Measurements from ENCODE around the gene DRD4.

Gene DRD4

GRCh38 chr11:636511-637332, at the start of gene DRD4:
Gene DRD4 (plus strand): TSS chr11:637269. CDS start chr11:637305, 36 bp downstream.
- DNase-seq = no peak

GRCh38 chr11:587546-587945, 49.5 kb upstream of the DRD4 start:
- no peak for DNase-seq

- DNase-seq = no peak
Measured at GRCh38 chr11:587978-588380, 49.1 kb upstream of the DRD4 start.

GRCh38 chr11:589798-590197, 47.3 kb upstream of the DRD4 start:
- no peak for DNase-seq

DNA sequence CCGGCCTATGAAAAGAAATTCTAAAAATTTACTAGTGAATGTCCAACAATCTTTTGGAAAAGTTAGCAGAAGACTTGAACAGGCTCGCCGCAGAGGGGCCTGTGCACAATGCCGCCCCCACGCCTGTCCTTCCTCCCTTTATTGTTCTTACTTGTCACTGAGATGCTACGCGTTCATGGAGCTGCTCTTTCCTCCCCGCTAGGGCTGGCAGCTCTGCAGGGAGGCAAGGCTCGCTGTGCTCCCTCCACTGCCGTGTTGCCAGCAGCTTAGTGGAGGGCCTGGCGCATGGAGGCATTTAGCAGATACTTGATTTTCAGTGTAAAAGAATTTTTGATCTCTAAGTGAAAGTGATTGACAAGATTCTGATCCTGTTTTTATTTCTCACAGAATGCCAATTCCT, 46.1 kb upstream of the DRD4 start:
- no peak for DNase-seq

DNA sequence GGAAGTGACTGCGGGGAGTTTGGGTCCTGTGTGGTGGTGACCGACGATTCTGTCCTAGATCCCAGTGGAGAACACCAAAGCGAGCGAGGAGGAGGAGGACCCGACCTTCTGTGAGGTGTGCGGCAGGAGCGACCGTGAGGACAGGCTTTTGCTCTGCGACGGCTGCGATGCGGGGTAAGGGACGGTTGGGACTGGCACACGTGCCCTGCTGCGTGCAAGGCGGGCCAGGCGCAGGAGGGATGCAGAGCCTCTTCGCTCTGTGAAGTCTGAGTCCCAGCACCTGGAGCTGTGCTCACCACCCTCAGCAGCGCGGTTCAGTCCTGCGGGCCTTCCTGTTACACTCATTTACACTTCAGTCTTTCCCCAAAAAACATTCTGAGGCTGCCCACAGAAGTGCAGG, 44.6 kb upstream of the DRD4 start:
- no peak for DNase-seq

- DNase-seq = no peak
Measured at GRCh38 chr11:592918-593317, 44.2 kb upstream of the DRD4 start.

GRCh38 chr11:593347-593746, 43.7 kb upstream of the DRD4 start:
- DNase-seq = no peak

DNA sequence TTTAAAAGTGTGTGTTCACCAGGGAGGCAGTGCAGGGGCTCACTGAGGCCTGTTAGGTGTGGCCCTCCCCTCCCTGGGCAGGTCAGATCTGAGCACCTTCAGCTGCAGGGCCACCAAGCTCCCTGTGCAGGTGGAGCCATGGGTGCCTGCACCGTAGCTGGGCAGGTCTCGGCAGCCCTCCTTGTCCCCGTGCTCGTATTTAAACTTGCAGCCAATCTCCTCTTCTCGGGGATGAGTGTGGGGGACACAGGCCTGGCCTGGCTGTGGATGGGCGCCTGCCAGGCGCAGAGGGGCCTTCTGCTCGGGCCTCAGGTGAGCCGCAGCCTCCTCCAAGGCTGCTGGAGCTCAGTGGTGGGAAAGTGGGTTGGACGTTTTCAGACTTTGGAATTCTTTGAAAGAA, 41.7 kb upstream of the DRD4 start:
- DNase-seq = no peak

DNA sequence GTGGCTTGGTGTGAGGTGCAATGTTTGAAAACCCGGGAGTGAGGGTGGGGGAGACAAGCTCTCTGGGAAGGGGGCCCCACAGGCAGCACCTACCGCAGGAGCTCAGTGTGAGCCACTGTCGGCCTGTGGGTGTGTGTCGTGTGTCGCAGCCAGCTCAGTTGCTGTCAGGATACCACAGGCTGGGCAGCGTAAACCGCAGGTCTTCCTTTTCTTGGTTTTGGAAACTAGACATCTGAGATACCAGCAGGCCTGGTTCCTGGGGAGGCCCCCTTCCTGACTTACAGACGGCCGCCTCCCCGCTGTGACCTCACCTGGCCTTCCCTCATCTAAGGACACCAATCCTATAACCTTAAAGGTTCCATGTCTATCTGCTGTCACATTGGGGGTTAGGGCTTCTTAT, 40.7 kb upstream of the DRD4 start:
- no peak for DNase-seq

DNA sequence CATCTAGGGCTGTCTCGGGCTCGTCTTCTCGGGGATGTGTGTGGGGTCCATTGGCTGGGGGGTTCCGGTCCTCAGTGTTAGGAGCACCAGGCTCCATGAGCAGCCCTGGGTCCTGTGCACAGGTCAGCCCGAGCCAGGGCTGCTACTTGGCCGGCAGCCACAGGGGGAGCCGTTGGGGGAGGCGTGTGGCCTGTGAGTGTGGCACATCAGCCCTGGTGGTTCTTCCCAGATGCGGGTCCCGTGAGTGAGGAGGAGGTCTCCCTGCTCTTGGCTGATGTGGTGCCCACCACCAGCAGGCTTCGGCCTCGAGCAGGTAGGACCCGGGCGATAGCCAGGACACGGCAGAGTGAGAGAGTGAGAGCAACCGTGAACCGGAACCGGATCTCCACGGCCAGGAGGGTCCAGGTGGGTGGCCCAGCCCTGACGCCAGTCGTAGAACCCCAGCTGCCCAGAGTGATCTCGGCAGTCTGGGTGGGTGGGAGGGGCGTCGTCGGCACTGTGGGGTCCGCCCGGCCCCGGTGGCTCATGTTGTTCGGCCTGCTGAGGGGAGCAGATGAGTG, 39.8 kb upstream of the DRD4 start:
- no peak for DNase-seq

GRCh38 chr11:598005-598680, 38.9 kb upstream of the DRD4 start:
- DNase-seq = no peak

DNA sequence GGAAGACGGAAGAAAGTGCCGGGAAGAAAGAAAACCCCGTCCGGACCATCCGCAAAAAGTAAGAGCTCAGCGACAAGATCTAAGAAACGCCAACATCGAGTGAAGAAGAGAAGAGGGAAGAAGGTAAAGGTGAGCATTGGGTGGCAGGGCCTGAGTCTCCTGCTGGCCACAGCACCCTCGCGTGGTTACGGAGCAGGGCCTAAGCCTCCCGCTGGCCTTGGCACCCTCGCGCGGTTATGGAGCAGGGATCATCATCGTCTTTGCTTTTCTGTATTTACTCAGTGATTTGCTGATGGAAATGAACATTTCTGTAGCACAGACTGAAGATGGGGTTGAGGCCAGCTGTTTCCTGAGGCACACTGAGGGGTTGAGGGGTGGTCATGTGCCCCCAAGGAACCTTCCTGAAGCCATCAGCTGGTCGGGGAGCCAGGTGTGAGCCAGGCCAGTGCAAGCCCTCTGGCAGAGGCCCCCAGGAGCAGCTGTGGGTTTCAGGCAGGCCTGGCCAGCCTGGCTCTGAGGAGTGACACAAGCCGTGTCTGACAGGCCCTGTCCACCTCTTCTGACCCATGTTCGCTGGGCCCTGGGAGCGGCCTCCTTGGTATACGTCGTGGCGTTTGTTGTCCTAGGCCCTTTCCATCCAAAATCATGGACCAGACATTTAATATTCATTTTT, 35.4 kb upstream of the DRD4 start:
- DNase-seq = no peak

- DNase-seq = no peak
Measured at GRCh38 chr11:603154-603553, 33.9 kb upstream of the DRD4 start.

DNA sequence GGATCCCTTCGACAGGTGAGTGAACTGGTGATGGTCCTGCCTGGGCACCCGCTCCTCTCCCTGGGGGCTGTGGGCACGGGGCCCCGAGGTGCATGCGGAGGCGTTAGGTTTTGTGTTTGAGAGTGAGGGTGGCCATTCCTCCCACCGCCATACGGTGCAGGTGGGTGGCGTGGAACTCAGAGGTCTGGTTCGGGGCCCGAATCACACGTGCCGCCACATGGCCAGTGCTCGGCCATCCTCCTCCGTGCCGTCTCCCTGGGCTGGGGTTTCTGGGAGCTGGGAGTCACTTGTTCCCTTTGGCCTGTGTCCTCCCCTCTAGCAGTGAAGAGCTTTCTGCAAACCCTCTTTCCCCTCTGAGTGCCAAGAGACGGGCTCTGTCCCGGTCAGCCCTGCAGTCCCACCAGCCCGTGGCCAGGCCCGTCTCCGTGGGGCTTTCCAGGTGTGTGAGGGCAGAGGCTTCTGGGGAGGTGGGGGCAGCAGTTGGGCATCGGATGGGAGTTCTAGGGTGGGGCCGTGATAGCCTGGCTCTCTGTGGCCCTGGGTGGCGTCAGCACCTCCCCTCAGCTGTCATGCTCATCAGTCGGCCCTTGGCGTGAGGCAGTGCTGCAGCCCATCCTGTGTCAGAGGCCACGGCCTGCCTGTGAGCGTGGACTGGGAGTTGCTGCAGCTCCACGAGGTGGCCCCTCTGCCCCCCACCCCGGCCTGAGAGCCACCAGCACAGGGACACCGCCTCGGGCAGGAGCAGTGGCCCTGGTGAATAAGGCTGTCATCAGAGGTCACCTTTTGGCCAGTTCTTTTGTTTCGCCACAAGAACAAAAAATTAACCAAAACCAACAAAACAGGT, 31.6 kb upstream of the DRD4 start:
- DNase-seq = no peak

DNA sequence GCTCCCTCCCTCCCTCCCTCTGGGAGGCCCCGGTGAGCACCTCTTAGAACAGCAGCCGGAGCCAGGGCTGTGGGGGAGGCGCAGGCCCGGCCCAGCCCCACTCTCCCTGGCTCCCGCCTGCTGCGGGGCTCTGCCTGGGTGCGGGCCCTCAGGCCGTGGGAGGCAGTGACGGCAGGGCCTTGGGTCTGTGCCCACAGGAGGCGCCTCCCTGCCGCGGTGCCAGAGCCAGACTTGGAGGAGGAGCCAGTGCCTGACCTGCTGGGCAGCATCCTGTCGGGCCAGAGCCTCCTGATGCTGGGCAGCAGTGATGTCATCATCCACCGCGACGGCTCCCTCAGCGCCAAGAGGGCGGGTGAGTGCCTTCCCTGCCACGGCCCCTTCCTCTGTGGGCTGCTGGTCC, 30.8 kb upstream of the DRD4 start:
- peak; percentile 56 for DNase-seq

GRCh38 chr11:607020-607780, 29.9 kb upstream of the DRD4 start:
- no peak for DNase-seq

GRCh38 chr11:607971-608659, 29.0 kb upstream of the DRD4 start:
- DNase-seq = no peak

DNA sequence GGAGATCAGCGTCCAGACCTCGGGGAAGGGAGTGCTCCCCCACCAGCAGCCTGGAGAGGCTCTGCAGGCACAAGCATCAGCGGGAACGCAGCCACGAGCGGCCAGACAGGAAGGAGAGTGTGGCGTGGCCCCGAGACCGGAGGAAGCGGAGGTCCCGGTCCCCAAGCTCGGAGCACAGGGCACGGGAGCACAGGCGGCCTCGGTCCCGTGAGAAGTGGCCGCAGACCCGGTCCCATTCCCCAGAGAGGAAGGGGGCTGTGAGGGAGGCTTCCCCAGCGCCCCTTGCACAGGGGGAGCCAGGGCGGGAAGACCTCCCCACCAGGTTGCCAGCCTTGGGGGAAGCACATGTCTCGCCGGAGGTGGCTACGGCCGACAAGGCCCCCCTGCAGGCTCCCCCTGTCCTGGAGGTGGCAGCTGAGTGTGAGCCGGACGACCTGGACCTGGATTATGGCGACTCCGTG, 28.2 kb upstream of the DRD4 start:
- DNase-seq = no peak

DNA sequence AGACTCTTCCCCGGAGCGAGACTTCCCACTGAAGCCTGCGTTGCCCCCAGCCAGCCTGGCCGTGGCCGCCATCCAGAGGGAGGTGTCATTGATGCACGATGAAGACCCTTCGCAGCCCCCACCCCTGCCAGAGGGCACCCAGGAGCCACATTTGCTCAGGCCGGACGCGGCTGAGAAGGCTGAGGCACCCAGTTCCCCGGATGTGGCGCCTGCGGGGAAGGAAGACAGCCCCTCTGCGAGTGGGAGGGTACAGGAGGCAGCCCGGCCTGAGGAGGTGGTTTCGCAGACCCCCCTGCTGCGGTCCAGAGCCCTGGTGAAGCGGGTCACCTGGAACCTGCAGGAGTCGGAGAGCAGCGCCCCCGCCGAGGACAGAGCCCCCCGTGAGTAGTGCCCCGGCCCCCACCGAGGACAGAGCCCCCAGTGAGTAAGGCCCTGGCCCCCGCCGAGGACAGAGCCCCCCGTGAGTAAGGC, 27.7 kb upstream of the DRD4 start:
- DNase-seq = no peak
